GM12865 (cell line): ENCODE measurements around the gene CADM1.

Experiments used
- DNase-seq: peaks from one replicate; pipeline ENCODE4 v3.0.0; 2010; ENCODE audit warnings: low read depth
- H3K4me3 ChIP-seq: 2 replicates; pipeline ENCODE4 v1.5.1; 2011; ENCODE audit warnings: mild to moderate bottlenecking, low read depth, low read length, control low read depth
- TF ChIP-seq, protein P1 (sequence below): IDR thresholded peaks from 2 replicates; pipeline ENCODE4 v1.5.1; 2011; ENCODE audit warnings: low read length, control low read depth, low read depth, inconsistent platforms; ENCODE audit not compliant: insufficient read depth; ENCODE audit errors: missing control alignments

Gene CADM1

DNA sequence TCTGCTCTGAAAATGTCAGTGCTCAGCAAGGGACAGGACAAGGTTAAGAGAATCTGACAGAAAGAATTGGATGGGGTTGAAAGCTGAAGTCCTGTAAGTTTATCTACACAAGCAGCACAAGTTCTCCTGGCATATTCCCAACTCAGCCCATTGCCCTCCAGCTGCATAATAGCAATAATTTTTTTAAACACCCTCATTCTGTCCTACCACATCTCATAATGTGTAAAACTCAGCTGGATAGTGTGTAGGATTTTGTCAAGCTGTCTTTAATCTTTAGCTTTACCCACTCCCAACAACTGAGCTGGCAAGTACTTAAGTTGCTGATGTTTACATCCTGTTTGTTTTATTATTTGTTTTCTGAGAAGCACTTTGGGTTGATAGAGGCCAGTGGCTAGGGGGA is 158.9 kb downstream of the CADM1 start:
- no peak for DNase-seq
- H3K4me3 ChIP-seq = no peak overlapping the region
- TF ChIP-seq, protein P1, sequence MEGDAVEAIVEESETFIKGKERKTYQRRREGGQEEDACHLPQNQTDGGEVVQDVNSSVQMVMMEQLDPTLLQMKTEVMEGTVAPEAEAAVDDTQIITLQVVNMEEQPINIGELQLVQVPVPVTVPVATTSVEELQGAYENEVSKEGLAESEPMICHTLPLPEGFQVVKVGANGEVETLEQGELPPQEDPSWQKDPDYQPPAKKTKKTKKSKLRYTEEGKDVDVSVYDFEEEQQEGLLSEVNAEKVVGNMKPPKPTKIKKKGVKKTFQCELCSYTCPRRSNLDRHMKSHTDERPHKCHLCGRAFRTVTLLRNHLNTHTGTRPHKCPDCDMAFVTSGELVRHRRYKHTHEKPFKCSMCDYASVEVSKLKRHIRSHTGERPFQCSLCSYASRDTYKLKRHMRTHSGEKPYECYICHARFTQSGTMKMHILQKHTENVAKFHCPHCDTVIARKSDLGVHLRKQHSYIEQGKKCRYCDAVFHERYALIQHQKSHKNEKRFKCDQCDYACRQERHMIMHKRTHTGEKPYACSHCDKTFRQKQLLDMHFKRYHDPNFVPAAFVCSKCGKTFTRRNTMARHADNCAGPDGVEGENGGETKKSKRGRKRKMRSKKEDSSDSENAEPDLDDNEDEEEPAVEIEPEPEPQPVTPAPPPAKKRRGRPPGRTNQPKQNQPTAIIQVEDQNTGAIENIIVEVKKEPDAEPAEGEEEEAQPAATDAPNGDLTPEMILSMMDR = no peak

DNA sequence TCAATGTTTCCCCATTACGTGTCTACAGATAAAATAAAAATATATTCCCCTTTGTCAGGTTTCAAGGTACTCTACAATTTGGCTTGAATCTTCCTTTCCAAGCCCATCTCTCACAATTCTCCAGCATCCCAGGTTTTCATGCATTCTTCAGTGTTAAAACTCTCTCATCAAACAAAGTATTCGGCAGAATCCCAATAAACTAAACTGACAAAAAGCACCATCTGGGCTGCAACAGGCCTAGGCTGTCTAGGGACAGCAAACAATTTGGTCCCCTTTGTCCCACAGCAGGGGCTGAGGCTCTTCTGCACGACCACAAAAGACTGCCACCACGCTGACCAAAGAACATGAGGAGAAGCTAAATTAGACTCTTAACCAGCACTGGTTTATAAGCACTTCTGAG is 159.4 kb downstream of the CADM1 start:
- TF ChIP-seq, protein P1 = no peak
- no peak for DNase-seq
- H3K4me3 ChIP-seq = no peak overlapping the region

DNA sequence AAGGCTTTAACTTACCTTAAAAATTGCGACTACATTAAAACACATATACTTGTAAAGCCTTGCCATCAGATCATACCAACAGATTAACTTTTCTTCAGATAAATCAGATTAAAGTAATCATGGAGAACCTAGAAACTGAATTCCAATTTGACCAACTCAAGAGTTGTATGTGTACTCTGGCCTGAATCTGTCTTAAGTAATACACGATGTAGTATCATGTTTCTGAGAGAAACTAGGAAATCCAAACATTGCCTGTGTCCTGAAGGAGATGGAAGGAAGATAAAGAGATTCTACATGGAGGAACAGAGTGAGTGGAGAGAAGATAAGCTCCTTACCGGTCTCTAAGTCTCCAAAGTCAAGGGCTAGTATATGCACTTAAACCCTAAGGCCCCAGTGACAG is 162.1 kb downstream of the CADM1 start:
- TF ChIP-seq, protein P1 = no peak
- H3K4me3 ChIP-seq = no peak overlapping the region
- no peak for DNase-seq

DNA sequence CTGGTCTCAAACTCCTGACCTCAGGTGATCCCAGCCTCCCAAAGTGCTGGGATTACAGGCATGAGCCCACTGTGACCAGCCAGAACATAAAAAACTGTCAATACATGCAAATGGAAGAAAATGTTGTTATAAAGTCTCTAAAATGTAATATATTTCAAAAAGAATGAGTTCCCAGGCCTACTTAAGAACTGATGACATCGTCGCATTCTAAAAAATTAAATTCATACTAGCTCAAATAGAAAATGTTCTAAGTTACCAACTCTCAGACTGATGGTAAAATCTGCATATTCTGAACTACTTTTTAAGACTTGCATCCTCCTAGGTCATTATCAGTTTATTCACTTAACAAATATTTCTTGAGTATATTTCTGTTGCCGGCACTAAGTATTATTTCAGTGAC is 163.3 kb downstream of the CADM1 start:
- no peak overlapping the region for H3K4me3 ChIP-seq
- DNase-seq = no peak
- TF ChIP-seq, protein P1 = no peak

DNA sequence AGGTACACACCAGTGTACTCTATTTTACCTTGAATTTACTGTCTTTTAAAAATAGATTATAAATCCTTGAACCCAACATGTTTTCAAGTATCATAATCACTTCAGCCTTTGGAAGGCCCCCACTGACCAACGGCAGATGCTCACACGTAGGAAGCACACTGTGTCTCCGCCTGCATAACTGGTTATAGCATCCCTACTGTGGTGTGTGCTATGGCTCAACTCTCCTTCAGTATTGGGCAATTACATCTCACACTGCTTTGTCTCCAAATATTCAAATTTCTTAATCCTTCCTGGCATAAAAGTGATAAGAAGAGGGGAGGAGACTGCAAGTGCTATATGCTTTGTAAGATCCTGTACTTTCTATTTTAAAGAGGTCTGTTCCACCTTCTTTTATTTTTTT is 165.7 kb downstream of the CADM1 start:
- no peak overlapping the region for H3K4me3 ChIP-seq
- TF ChIP-seq, protein P1 = no peak
- DNase-seq = no peak

DNA sequence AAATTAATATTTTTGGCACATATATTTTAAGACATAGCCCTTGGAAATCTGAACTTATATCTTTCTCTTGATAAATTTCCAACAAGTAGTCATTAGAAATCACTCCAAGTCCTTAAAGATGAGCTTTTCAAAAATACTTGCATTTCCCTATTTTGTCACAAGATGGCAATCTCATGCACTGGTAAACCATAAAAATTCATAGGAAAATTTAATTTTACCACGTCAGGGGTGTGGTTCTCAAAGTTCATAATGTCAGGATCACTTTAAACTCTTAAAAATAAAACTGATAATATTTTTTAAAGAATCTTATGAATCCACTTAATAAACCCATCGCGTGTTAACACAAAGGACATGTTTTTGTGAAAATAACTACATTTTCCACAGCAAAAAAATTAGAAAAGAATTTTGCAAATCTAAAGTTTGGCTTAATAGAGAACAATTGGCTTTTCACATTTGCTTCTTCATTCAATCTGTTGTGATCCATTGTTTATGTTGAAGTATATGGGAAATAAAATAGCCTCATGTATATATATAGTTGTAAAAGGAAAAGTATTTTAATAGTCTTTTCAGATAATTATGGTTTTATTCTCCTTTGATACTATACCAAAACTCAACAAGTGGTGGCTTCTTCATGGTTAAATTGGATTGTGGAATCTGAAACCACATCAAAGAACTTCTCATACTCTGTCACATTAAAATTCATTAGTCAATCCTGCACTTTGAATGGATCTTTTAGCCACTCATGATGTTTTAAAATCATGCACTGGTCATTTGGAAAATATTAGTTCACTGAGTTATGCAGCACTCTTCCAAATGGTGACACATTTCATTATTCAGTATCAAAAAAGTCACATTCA is 169.1 kb downstream of the CADM1 start:
- TF ChIP-seq, protein P1 = peak; percentile 49
- no peak overlapping the region for H3K4me3 ChIP-seq
- DNase-seq = peak; percentile 38

DNA sequence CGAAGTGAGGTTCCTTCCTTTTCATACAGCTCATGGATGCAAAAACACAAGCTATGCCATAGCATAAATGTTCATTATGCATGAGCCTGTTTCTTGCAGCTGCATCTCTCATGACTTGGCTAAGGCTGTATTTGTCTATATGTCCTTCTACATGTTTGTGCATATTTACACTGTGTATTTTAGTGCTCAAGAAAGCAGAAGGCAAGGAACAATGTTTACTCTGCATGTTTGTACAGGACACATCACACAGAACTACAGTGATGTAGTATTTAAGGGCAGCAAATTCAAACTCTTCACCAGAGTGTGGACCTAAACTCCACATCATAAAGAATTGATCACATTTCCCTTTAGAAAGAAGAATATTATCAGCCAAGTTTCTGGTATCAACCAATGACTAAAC is 170.3 kb downstream of the CADM1 start:
- DNase-seq = no peak
- TF ChIP-seq, protein P1 = no peak
- no peak overlapping the region for H3K4me3 ChIP-seq
